Stimulated activated CD8-positive, alpha-beta memory T cell treated with anti-CD3 and anti-CD28 coated beads, Interleukin-2, amount 100 ng/mL, for 48 hours (primary cell): Measurements from ENCODE around the gene STAC2.
A peak's percentile ranks its signal among the peaks of the same experiment; 100 is the strongest.

Experiments used
- DNase-seq, 2 donors: peaks; one replicate each; pipeline ENCODE4 v3.0.0-alpha.2; 2020; ENCODE audit warnings: low read depth in 2 of 2

Gene STAC2

DNA sequence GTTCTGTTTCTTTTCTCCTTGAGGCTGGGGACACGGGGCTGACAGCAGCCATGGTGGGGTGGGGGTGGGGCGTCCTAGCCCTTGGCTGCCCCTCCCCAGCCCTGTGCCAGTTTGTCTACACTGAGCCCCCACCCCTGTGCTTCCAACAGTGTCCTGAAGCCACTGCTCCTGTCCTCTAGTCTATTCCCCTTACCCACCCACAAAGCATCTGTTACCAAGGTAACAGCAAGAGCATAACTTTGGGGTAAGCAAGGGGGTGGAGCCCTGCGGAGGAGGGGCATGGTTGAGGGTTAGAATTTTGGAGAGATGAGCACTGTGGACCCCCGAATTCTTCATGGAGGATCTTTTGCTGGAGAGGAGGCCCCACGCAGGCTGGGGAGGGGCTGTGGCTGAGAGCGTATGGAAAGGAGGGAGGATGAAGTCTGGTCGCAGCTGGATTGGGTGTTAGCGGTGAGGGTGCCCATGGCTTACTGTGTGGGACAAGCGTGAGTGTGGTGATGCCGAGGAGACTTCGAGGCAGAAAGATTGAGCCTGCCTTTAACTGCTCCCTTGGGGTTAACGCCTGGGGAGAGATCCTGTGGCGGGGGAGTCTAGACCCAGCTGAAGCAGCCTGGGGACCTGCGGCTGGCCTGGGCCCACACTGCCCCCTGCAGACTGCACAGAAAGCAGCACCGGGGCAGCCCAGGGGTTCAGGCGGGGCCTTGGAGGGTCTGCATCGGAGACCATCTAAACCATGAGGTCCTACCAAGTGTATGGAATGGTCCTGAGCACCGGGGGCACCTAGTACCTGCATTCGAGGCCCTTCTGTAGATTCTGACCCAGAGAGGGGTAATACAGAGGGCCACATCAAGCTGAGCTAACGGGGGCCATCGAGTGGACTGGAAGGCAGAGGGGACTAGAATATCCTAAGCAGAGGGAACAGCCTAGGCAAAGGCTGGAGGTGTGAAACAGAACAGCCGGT, 6.1 kb upstream of the STAC2 start:
- DNase-seq = peak; percentile 42 to 45

DNA sequence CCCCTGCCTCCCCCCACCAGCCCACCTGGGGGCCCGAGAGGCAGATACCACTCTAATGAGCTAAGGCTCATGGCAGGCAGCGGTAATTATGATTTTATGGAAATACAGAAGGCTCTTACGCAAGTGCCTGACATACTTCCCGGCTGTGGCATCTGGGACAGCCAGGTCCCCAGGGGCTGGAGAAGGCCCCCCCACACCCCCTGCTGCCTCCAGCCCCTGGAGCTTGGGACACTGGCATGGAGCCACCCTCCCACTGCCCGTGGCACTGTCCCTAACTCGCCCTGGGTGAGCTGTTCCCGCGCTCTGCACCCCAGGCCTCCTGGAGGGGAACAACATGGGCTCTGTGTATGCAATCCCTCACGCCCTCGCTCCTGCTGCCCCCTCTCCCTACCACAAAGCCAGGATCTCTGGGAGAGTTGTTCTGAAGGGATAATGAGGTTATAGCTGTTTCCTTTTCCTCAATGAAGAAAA, 5.4 kb upstream of the STAC2 start:
- no peak for DNase-seq

- no peak for DNase-seq
Observed at GRCh38 chr17:39230361-39230760, 4.6 kb upstream of the STAC2 start.

GRCh38 chr17:39229274-39229913, 3.6 kb upstream of the STAC2 start:
- DNase-seq = no peak

GRCh38 chr17:39227364-39227919, 1.7 kb upstream of the STAC2 start:
- DNase-seq = no peak

- peak; percentile 58 for DNase-seq
Observed at GRCh38 chr17:39225959-39226683, 376 bp upstream of the STAC2 start.

DNA sequence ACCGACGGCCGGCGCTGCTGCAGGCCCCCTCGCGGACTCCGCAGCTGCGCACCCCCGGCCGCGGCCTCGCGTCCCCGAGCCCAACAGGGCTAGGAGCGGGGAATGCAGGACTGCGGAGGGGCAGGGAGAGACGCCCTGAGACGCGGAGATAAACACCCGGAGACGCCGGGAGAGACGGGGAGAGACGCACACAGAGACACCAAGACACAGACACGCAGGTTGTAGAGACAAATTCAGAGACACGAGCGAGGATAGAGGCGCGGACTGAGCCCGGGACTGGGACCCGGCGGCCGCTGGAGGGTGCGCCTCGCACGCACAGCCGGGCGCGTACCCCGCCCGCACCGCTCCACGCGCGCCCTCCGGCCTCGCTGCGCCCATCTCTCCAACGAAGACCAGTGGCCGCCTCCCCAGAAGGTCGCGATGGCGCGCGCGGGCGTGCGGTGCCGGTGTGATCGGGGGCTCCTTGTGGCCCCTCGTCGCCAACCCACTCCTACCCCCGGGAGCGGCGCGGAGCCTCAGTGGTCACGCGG, 902 bp downstream of the STAC2 start:
- no peak for DNase-seq

DNA sequence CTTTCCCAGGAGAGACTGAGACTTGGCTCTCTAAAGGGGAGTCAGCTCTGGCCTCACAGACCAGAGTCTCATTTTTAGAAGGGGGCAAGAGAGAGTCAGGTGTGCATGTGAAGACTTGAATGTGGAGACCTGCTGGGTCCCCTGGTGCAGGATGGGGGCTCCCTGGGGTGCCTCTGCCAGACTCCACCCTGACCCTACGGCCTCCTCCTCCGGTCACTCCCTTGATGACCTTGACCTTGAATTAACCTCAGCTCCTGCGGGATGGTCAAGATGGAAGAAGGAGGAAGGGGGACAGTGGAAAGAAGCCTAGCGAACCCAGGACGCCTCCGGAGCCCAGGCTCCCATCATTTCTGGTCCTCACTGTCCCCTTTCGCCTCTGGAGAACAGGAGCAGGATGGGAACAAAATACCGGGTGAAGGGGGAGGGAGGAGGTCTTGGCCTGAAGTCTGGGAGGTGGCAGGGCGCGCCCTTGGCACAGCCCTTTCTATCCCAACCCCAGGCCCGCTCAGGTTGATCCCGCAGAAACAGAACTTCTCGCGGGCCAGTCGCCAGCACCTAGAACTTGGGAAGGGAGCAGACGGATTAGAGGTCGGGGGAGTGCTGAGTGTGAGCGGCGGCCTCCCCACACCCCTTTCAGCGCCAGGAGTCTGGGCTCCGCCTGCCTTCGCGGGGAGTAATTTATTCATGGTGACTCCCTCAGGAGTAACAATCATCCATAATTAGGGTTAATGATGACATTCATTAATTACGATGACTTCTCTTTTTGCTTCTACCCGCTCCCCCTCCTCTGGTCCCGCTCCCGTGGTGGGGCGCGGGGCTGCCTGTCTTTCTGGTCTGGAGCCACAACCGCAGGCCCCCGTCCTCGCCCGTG, 1.6 kb downstream of the STAC2 start:
- DNase-seq = no peak

GRCh38 chr17:39222866-39223834, 2.6 kb downstream of the STAC2 start:
- no peak for DNase-seq

DNA sequence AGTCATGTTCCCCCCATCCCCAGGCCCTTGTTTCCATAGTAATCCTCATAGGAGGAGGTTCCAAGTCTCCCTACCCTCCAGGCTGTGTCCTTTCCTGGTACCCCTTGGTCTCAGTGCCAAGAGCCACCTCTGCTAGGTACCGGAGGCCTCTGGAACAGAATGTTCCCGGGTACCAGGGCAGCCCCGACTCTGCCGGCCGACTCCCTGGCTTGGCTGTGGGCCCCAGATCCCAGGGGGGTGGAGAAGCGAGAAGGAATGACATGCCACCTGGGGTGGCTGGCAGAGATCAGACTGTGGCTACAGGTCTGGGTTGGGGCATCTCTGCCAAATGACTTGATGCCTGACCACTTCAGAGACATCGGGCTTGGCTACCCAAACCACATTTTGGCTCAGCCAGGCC, 3.6 kb downstream of the STAC2 start:
- no peak for DNase-seq

DNA sequence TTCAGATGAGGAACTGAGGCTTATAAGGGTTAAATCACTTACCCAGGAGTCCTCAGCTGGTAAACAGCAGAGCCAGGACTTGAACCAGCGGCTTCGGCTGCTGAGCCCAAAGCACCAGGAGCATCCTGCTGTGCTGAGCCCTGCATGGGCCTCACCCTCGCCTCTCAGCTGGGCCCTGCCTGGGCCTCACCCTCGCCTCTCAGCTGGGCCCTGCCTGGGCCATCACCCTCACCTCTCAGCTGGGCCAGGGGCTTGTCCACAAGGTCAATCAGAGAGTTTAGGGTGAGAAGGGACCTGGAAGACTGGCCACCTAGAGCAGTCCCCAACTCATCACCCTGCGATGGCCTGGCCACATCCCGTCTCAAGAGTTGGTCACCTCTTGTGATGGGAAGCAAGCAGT, 4.2 kb downstream of the STAC2 start:
- no peak for DNase-seq

DNA sequence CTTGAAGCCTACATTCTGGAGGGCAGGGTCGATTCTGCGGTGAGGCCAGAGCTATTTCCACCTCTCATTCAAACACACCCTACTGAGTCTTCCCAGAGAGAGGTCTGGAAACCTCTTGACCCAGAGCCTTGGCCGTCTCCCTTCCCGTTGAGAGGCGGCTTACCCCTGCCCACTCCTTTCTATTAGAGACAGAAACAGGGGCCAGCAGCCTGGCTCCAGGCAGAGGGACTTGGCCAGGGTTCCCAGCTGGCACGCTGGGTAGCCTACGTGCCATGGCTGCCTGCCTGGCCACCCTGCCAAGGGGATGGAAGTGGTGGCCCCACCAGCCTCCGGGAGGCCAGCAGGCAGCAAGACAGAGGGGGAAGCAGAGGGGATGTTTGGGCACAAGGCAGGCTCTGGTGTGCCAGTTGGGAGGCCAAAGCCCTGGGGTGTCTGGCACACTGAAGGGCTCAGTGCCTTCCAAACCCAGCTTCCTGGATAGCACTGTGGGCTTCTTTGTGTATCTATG, 6.0 kb downstream of the STAC2 start:
- no peak for DNase-seq

- DNase-seq = no peak
Observed at GRCh38 chr17:39218906-39219305, 6.8 kb downstream of the STAC2 start.

GRCh38 chr17:39217734-39218369, 7.9 kb downstream of the STAC2 start:
- no peak for DNase-seq

- no peak for DNase-seq
Observed at GRCh38 chr17:39213852-39214251, 11.9 kb downstream of the STAC2 start.

DNA sequence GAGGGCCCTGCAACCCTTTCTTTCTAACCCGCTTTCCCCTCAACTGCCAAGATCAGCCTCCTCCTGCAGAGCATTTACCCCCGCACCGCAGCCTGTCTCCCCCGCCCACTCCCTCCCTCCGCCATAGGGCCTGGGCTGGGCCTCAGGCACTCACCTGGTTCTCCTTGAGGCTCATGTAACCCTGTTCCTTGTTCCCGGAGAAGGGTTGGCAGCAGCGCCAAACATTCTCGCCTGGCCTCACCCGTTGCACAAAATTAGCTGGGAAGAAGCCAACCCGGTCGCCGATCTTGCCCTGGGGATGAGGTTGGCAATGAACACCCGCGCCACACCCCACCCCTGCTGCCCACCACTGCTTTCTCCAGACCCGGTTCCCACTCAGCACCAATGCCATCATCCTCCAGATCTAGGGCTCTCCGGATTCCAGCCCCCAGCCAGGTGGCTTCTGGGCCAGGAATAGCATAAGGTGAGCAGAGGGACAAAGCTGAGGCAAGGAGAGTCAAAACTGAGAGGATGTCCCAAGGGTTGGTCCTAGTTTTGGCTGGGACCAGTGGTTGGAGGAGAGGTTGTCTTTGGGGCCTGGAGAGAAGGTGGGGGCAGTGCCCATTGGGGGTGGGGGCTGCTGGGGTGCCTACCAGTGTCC, 12.8 kb downstream of the STAC2 start:
- DNase-seq = no peak

DNA sequence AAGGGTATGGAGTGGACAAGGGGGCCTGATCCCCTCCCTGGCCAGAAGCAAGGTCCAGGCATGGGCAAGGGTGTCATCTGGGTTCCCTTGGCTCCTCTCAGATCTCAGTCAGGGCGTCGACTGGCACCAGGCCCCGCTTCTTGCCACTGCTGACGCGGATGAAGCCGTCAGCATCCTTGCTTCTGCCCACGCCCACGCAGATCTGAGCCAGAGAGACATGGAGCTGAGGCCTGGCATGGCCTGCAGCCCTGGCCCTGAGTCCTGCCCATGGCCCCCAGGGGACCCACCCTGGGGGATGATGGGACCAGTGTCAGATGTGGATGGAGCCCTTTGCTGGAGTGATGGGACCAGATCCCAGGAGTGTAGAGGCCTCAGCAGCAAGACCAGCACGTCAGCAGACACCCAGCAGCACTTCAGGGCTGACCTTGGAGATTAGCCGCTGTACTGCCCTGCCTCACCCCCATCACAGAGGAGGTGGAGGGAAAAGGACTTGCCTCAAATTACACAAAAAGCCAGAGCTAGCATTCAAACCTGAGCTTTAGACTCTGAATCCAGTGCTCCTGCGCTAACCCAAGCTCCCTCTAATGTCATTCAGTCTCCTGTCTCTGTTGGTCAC, 13.4 kb downstream of the STAC2 start:
- no peak for DNase-seq

GRCh38 chr17:39210093-39210434, 15.7 kb downstream of the STAC2 start:
- DNase-seq = no peak
